NB4 (cell line): Measurements from ENCODE around the gene BBS9.

Source experiments
- CTCF ChIP-seq: IDR thresholded peaks from one replicate; pipeline ENCODE4 v1.5.1; 2012; ENCODE audit warnings: low read depth, low read length
- MYC ChIP-seq: IDR thresholded peaks from 2 replicates; pipeline ENCODE4 v1.6.1; 2011; ENCODE audit warnings: low read depth, low read length
- POLR2A ChIP-seq: IDR thresholded peaks from 2 replicates; pipeline ENCODE4 v1.6.1; 2011; ENCODE audit warnings: mild to moderate bottlenecking; ENCODE audit not compliant: insufficient read length; ENCODE audit errors: extremely low read depth

- TF ChIP-seq CTCF (no peak), POLR2A (no peak), MYC (no peak)
These were observed 61.4 kb downstream of the BBS9 start for GRCh38 chr7:33190688-33191304.
